Liver (tissue), 3 donors: Measurements from ENCODE around the gene CRY1.

Source experiments
- ATF3 ChIP-seq: IDR thresholded peaks from 2 replicates; pipeline ENCODE4 v1.6.1; 2016; ENCODE audit warnings: antibody characterized with exemption
- CTCF ChIP-seq: fragments of 150-350 bp; IDR thresholded peaks from 2 replicates; pipeline ENCODE4 v1.5.1; 2017; ENCODE audit warnings: improper control_type of control experiment, low read depth, low read length; ENCODE audit not compliant: missing input control
- EGR1 ChIP-seq, 2 donors: IDR thresholded peaks; 2 replicates each; pipeline ENCODE4 v1.6.1; 2016 to 2018; ENCODE audit warnings: antibody characterized with exemption in 2 of 2, low read depth in 2 of 2
- MAX ChIP-seq: IDR thresholded peaks from 2 replicates; pipeline ENCODE4 v1.6.1; 2016; ENCODE audit warnings: antibody characterized with exemption
- NR2F2 ChIP-seq: IDR thresholded peaks from 2 replicates; pipeline ENCODE4 v1.6.1; 2016; ENCODE audit warnings: antibody characterized with exemption
- RAD21 ChIP-seq, 2 donors: IDR thresholded peaks; 2 replicates each; pipeline ENCODE4 v1.6.1; 2016; ENCODE audit warnings: antibody characterized with exemption in 2 of 2, mild to moderate bottlenecking in 2 of 2
- REST ChIP-seq: IDR thresholded peaks from 2 replicates; pipeline ENCODE4 v1.6.1; 2016; ENCODE audit warnings: antibody characterized with exemption, mild to moderate bottlenecking
- TAF1 ChIP-seq: conservative IDR thresholded peaks from 2 replicates; pipeline ENCODE4 v1.6.1; 2016; ENCODE audit warnings: antibody characterized with exemption, mild to moderate bottlenecking
- YY1 ChIP-seq: IDR thresholded peaks from 2 replicates; pipeline ENCODE4 v1.6.1; 2016; ENCODE audit warnings: antibody characterized with exemption, mild to moderate bottlenecking
- donor health status: healthy.
- donor health status: healthy.

GRCh38 chr12:107134558-107134957 is 41.2 kb upstream of the CRY1 start:
- no peak for TF ChIP-seq NR2F2
- TF ChIP-seq CTCF: no peak
- no peak for TF ChIP-seq MAX
- no peak for TF ChIP-seq YY1
- no peak for TF ChIP-seq EGR1 (IDR thresholded peaks at IDR 0.05; ENCODE audit: low read depth in 2 of 2)
- TF ChIP-seq RAD21 (IDR thresholded peaks at IDR 0.05): peak in 1 of 2 donors; percentile 53
- TF ChIP-seq TAF1: no peak
- TF ChIP-seq ATF3: no peak
- no peak for TF ChIP-seq REST
